ENCODE data around the gene C4orf50.

- TF ChIP-seq ZNF343 (CRISPR knock-in tag; IDR thresholded peaks at IDR 0.05): no peak
- no peak for TF ChIP-seq SNAPC5 (CRISPR knock-in tag; IDR thresholded peaks at IDR 0.05; ENCODE audit: borderline replicate concordance)
- TF ChIP-seq MED13 (CRISPR knock-in tag; IDR thresholded peaks at IDR 0.05): no peak
- TF ChIP-seq PTBP1 (IDR thresholded peaks at IDR 0.05; ENCODE audit: low read depth, low read length, poor library complexity, severe bottlenecking): no peak
- TF ChIP-seq ZBTB46 (CRISPR knock-in tag; IDR thresholded peaks at IDR 0.05; ENCODE audit: borderline replicate concordance): no peak
- TF ChIP-seq KLF12 (CRISPR knock-in tag; IDR thresholded peaks at IDR 0.05; ENCODE audit: borderline replicate concordance): no peak
- no peak for TF ChIP-seq EZH2 (conservative IDR thresholded peaks at IDR 0.05; ENCODE audit: low read depth, low read length)
- TF ChIP-seq, protein P1, sequence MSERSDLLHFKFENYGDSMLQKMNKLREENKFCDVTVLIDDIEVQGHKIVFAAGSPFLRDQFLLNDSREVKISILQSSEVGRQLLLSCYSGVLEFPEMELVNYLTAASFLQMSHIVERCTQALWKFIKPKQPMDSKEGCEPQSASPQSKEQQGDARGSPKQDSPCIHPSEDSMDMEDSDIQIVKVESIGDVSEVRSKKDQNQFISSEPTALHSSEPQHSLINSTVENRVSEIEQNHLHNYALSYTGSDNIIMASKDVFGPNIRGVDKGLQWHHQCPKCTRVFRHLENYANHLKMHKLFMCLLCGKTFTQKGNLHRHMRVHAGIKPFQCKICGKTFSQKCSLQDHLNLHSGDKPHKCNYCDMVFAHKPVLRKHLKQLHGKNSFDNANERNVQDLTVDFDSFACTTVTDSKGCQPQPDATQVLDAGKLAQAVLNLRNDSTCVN (CRISPR knock-in tag; IDR thresholded peaks at IDR 0.05; ENCODE audit: borderline replicate concordance): no peak
- TF ChIP-seq, protein P2, sequence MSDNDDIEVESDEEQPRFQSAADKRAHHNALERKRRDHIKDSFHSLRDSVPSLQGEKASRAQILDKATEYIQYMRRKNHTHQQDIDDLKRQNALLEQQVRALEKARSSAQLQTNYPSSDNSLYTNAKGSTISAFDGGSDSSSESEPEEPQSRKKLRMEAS (IDR thresholded peaks at IDR 0.05): no peak
Measured at GRCh38 chr4:5870701-5871100, 147.5 kb downstream of the C4orf50 start.

All from HepG2 (cell line).